Measurements from ENCODE around the gene B4GALT2. TPM values are rescaled to one million over a fixed set of nuclear protein-coding genes. Genes with fewer than 3 reads are reported as not detected.

The B4GALT2 gene
- total RNA-seq, 1 experiment from 2014 or later = 76.4 TPM

- H3K36me3 ChIP-seq (ENCODE audit: insufficient read depth, low read length, poor library complexity, severe bottlenecking) = no peaks in the 10 kb centered on the region
- ChIA-PET POLR2A (ENCODE audit: low non-redundant PET) (interaction anchor here (0.6 kb wide), 2 partner anchors 10 to 37 kb away, joined by 10 read pairs; partner anchors contain the start of gene SLC6A9), CTCF (interaction anchor here (0.6 to 1.8 kb wide), 3 partner anchors 54 to 930 kb away, joined by 3 to 13 read pairs (median 5); no protein-coding TSS in a partner anchor)
- no peak overlapping the region for H3K27ac ChIP-seq (ENCODE audit: low read depth, low read length, poor library complexity, severe bottlenecking)
- H3K9me3 ChIP-seq (ENCODE audit: low read depth, low read length, poor library complexity, severe bottlenecking) = no peaks in the 10 kb centered on the region
- TF ChIP-seq CTCF (conservative IDR thresholded peaks at IDR 0.05; ENCODE audit: low read depth, low read length) = no peak
- TF ChIP-seq EZH2 (IDR thresholded peaks at IDR 0.05; ENCODE audit: borderline replicate concordance, low read depth, low read length, poor library complexity, severe bottlenecking) = no peak
- intact Hi-C loops (cut with micrococcal nuclease; ENCODE audit: unreplicated experiment) = no loop called here
- DNase-seq (ENCODE audit: low spot score) = no peak
- H3K4me3 ChIP-seq (ENCODE audit: low read depth, low read length, poor library complexity, severe bottlenecking) = no peak overlapping the region
- BruUV-seq (replicated peaks) = no TSS peak
- H3K27me3 ChIP-seq (replicated peaks; ENCODE audit: insufficient read depth, low read depth, low read length, poor library complexity) = no peaks in the 10 kb centered on the region
- H3K4me1 ChIP-seq (ENCODE audit: insufficient read depth, low read length, poor library complexity, severe bottlenecking) = peaks cover 19% of the 10 kb centered on the region
Observed at GRCh38 chr1:43994071-43994470, 15.1 kb downstream of the B4GALT2 start.

GRCh38 chr1:43994794-43995790 lies 16.1 kb downstream of the B4GALT2 start:
- no peak for DNase-seq (ENCODE audit: low spot score)
- peaks cover 19% of the 10 kb centered on the region for H3K4me1 ChIP-seq (ENCODE audit: insufficient read depth, low read length, poor library complexity, severe bottlenecking)
- intact Hi-C loops (cut with micrococcal nuclease; ENCODE audit: unreplicated experiment) = no loop called here
- H3K36me3 ChIP-seq (ENCODE audit: insufficient read depth, low read length, poor library complexity, severe bottlenecking) = no peaks in the 10 kb centered on the region
- ChIA-PET CTCF (interaction anchor here (0.6 kb wide), 1 partner anchor 38 kb away, joined by 3 read pairs; no protein-coding TSS in a partner anchor), POLR2A (ENCODE audit: low non-redundant PET) (interaction anchor here (0.6 kb wide), 3 partner anchors 9 to 129 kb away, joined by 3 to 10 read pairs (median 10); partner anchors contain the start of gene SLC6A9)
- H3K27ac ChIP-seq (ENCODE audit: low read depth, low read length, poor library complexity, severe bottlenecking) = no peak overlapping the region
- no peaks in the 10 kb centered on the region for H3K9me3 ChIP-seq (ENCODE audit: low read depth, low read length, poor library complexity, severe bottlenecking)
- BruUV-seq (replicated peaks) = no TSS peak
- H3K27me3 ChIP-seq (replicated peaks; ENCODE audit: insufficient read depth, low read depth, low read length, poor library complexity) = no peaks in the 10 kb centered on the region
- TF ChIP-seq EZH2 (IDR thresholded peaks at IDR 0.05; ENCODE audit: borderline replicate concordance, low read depth, low read length, poor library complexity, severe bottlenecking) = no peak
- no peak for TF ChIP-seq CTCF (conservative IDR thresholded peaks at IDR 0.05; ENCODE audit: low read depth, low read length)
- no peak overlapping the region for H3K4me3 ChIP-seq (ENCODE audit: low read depth, low read length, poor library complexity, severe bottlenecking)

GRCh38 chr1:43995984-43996732 lies 17.1 kb downstream of the B4GALT2 start:
- Histone ChIP-seq H3K27me3 (replicated peaks; ENCODE audit: insufficient read depth, low read depth, low read length, poor library complexity) (no peaks in the 10 kb centered on the region), H3K4me1 (ENCODE audit: insufficient read depth, low read length, poor library complexity, severe bottlenecking) (peaks cover 13% of the 10 kb centered on the region), H3K27ac (ENCODE audit: low read depth, low read length, poor library complexity, severe bottlenecking) (no peak overlapping the region), H3K36me3 (ENCODE audit: insufficient read depth, low read length, poor library complexity, severe bottlenecking) (no peaks in the 10 kb centered on the region), H3K4me3 (ENCODE audit: low read depth, low read length, poor library complexity, severe bottlenecking) (no peak overlapping the region), H3K9me3 (ENCODE audit: low read depth, low read length, poor library complexity, severe bottlenecking) (no peaks in the 10 kb centered on the region)
- no peak for TF ChIP-seq EZH2 (IDR thresholded peaks at IDR 0.05; ENCODE audit: borderline replicate concordance, low read depth, low read length, poor library complexity, severe bottlenecking)
- no peak for TF ChIP-seq CTCF (conservative IDR thresholded peaks at IDR 0.05; ENCODE audit: low read depth, low read length)
- no peak for DNase-seq (ENCODE audit: low spot score)
- no TSS peak for BruUV-seq (replicated peaks)
- ChIA-PET CTCF (no interaction called here), POLR2A (ENCODE audit: low non-redundant PET) (interaction anchor here (0.6 kb wide), 1 partner anchor 130 kb away, joined by 3 read pairs; no protein-coding TSS in a partner anchor)
- intact Hi-C loops (cut with micrococcal nuclease; ENCODE audit: unreplicated experiment) = no loop called here
